GM23338 (cell line): ENCODE measurements around the gene CD4. TPM values are rescaled to one million over a fixed set of nuclear protein-coding genes. Genes with fewer than 3 reads are reported as not detected.

Experiments
- ATAC-seq: fragments of 200-7000 bp; cut with Tn5 transposase; 3 replicates; pipeline ENCODE4 v1.9.1; 2020
- DNase-seq: peaks from one replicate; pipeline ENCODE4 v3.0.0-alpha.2; 2015; ENCODE audit warnings: low spot score
- H2AFZ ChIP-seq: fragments of 200-600 bp; sonication (generic); 2 replicates; pipeline ENCODE4 v1.8.0; 2016; ENCODE audit warnings: antibody characterized with exemption, mild to moderate bottlenecking, moderate library complexity
- H3F3A ChIP-seq: fragments of 200-600 bp; sonication (generic); replicated peaks from 2 replicates; pipeline ENCODE4 v1.8.0; 2017; ENCODE audit warnings: antibody characterized with exemption, mixed run types, low read depth
- H3K27ac ChIP-seq: fragments of 200-600 bp; sonication (generic); 2 replicates; pipeline ENCODE4 v1.6.1; 2016; ENCODE audit warnings: low read depth
- H3K27me3 ChIP-seq: fragments of 200-600 bp; sonication (generic); 2 replicates; pipeline ENCODE4 v1.8.0; 2016; ENCODE audit warnings: mild to moderate bottlenecking, mixed run types, moderate library complexity; ENCODE audit not compliant: insufficient read depth
- H3K36me3 ChIP-seq: fragments of 200-600 bp; sonication (generic); 2 replicates; pipeline ENCODE4 v1.8.0; 2016; ENCODE audit warnings: mild to moderate bottlenecking; ENCODE audit not compliant: insufficient read depth
- H3K4me1 ChIP-seq: fragments of 200-600 bp; sonication (generic); 2 replicates; pipeline ENCODE4 v1.8.0; 2016; ENCODE audit warnings: mild to moderate bottlenecking, moderate library complexity; ENCODE audit not compliant: insufficient read depth
- H3K4me2 ChIP-seq: fragments of 200-600 bp; sonication (generic); 2 replicates; pipeline ENCODE4 v1.7.1; 2017; ENCODE audit warnings: mixed run types
- H3K4me3 ChIP-seq: fragments of 200-600 bp; sonication (generic); 2 replicates; pipeline ENCODE4 v1.6.1; 2016; ENCODE audit warnings: mixed run types
- H3K79me2 ChIP-seq: fragments of 200-600 bp; sonication (generic); replicated peaks from 2 replicates; pipeline ENCODE4 v1.8.0; 2017; ENCODE audit warnings: mild to moderate bottlenecking; ENCODE audit not compliant: insufficient read depth
- H3K9me2 ChIP-seq: fragments of 200-600 bp; sonication (generic); 2 replicates; pipeline ENCODE4 v1.8.0; 2017; ENCODE audit not compliant: insufficient read depth
- H4K20me1 ChIP-seq: fragments of 200-600 bp; sonication (generic); replicated peaks from 2 replicates; pipeline ENCODE4 v1.8.0; 2017; ENCODE audit warnings: mild to moderate bottlenecking; ENCODE audit not compliant: insufficient read depth
- H3K27ac Mint-ChIP-seq: 2 replicates; pipeline ENCODE4 v1.8.0; 2020; ENCODE audit warnings: inconsistent platforms, mild to moderate bottlenecking, moderate library complexity, mixed read lengths
- H3K27me3 Mint-ChIP-seq: 3 replicates; pipeline ENCODE4 v1.8.0; 2022; ENCODE audit warnings: low read depth, mild to moderate bottlenecking, moderate library complexity, mixed read lengths, inconsistent platforms; ENCODE audit not compliant: insufficient read depth, poor library complexity
- H3K36me3 Mint-ChIP-seq: 3 replicates; pipeline ENCODE4 v1.8.0; 2021; ENCODE audit warnings: low read depth, mild to moderate bottlenecking, inconsistent platforms, moderate library complexity, mixed read lengths
- H3K4me1 Mint-ChIP-seq: 3 replicates; pipeline ENCODE4 v1.8.0; 2020; ENCODE audit warnings: mild to moderate bottlenecking, inconsistent platforms, mixed read lengths
- H3K4me3 Mint-ChIP-seq: 3 replicates; pipeline ENCODE4 v1.8.0; 2021; ENCODE audit warnings: moderate library complexity, mild to moderate bottlenecking, inconsistent platforms, mixed read lengths
- H3K9me3 Mint-ChIP-seq: 3 replicates; pipeline ENCODE4 v1.8.0; 2020; ENCODE audit warnings: moderate library complexity, mild to moderate bottlenecking, inconsistent platforms, mixed read lengths
- CREB1 ChIP-seq: fragments of 250-450 bp; sonication (Bioruptor Pico); IDR thresholded peaks from 2 replicates; pipeline ENCODE4 v1.5.0; 2020; ENCODE audit warnings: low read depth, mild to moderate bottlenecking, moderate library complexity
- CTCF ChIP-seq, 2 experiments: fragments of 200-600 bp in 1 of 2; sonication (generic) in 1 of 2; conservative IDR thresholded peaks; 2 replicates each; pipeline versions ENCODE4 v1.5.1 to v1.6.1; 2016 to 2017; ENCODE audit warnings: antibody characterized with exemption in 2 of 2, low read depth in 2 of 2, mild to moderate bottlenecking in 2 of 2, moderate library complexity in 1 of 2
- ETS1 ChIP-seq: IDR thresholded peaks from 2 replicates; pipeline ENCODE4 v1.6.1; 2016; ENCODE audit warnings: antibody characterized with exemption
- EZH2 ChIP-seq: fragments of 200-600 bp; sonication (generic); IDR thresholded peaks from one replicate; pipeline ENCODE4 v1.8.0; 2017; ENCODE audit warnings: antibody characterized with exemption, mild to moderate bottlenecking, low read depth; ENCODE audit not compliant: unreplicated experiment
- EZH2phosphoT487 ChIP-seq: fragments of 200-600 bp; sonication (generic); IDR thresholded peaks from one replicate; pipeline ENCODE4 v1.8.1; 2018; ENCODE audit warnings: antibody characterized with exemption; ENCODE audit not compliant: unreplicated experiment
- JUNB ChIP-seq: IDR thresholded peaks from one replicate; pipeline ENCODE4 v1.6.1; 2016; ENCODE audit warnings: antibody characterized with exemption; ENCODE audit not compliant: unreplicated experiment
- NANOG ChIP-seq: IDR thresholded peaks from 2 replicates; pipeline ENCODE4 v1.6.1; 2016; ENCODE audit warnings: antibody characterized with exemption, borderline replicate concordance
- POLR2AphosphoS5 ChIP-seq: IDR thresholded peaks from 2 replicates; pipeline ENCODE4 v1.6.1; 2016; ENCODE audit warnings: antibody characterized with exemption, low read depth
- REST ChIP-seq: IDR thresholded peaks from one replicate; pipeline ENCODE4 v1.6.1; 2018; ENCODE audit warnings: antibody characterized with exemption; ENCODE audit not compliant: unreplicated experiment
- STAT1 ChIP-seq: IDR thresholded peaks from one replicate; pipeline ENCODE4 v1.6.1; 2016; ENCODE audit warnings: antibody characterized with exemption; ENCODE audit not compliant: unreplicated experiment
- ZNF114 ChIP-seq: fragments of 250-450 bp; sonication (Bioruptor Pico); IDR thresholded peaks from 2 replicates; pipeline ENCODE4 v1.5.0; 2020; ENCODE audit warnings: mild to moderate bottlenecking, moderate library complexity
- ZNF331 ChIP-seq: fragments of 250-450 bp; sonication (Bioruptor Pico); IDR thresholded peaks from 2 replicates; pipeline ENCODE4 v1.5.0; 2020; ENCODE audit warnings: low read depth, mild to moderate bottlenecking, moderate library complexity
- ZNF462 ChIP-seq: fragments of 250-450 bp; sonication (Bioruptor Pico); IDR thresholded peaks from 2 replicates; pipeline ENCODE4 v1.5.0; 2020; ENCODE audit warnings: mild to moderate bottlenecking, moderate library complexity
- polyA plus RNA-seq: library from polyadenylated mRNA; unstranded; fragments of >200 nt; fragmentation: Nextera tagmentation; extraction: Ambion mirVana; gene quantifications from 2 replicates; pipeline ENCODE4 v1.2.1, GENCODE V29; 2016
- total RNA-seq: library from RNA; depleted of rRNA; stranded (reverse); fragments of >200 nt; shearing (Covaris generic); gene quantifications from 2 replicates; pipeline ENCODE4 v1.2.3, GENCODE V29; 2014

Gene CD4
- total and polyA plus RNA-seq, 2 experiments from 2014 or later, result 1.5 to 2.0 TPM

GRCh38 chr12:6770094-6770493, 19.2 kb upstream of the CD4 start:
- ATAC-seq, result no peak
- H3K27me3 ChIP-seq, result peaks cover 49% of the 10 kb centered on the region
- H3K4me3 Mint-ChIP-seq, result no peak overlapping the region
- H3K4me1 Mint-ChIP-seq, result peaks cover 63% of the 10 kb centered on the region
- peaks cover 46% of the 10 kb centered on the region for H3K4me1 ChIP-seq
- H3K27ac Mint-ChIP-seq, result no peak overlapping the region
- H3K36me3 ChIP-seq, result no peaks in the 10 kb centered on the region
- no peak for TF ChIP-seq ZNF462 (CRISPR knock-in tag)
- no peak for TF ChIP-seq NANOG
- no peak for TF ChIP-seq CTCF (conservative IDR thresholded peaks at IDR 0.05; ENCODE audit: low read depth in 2 of 2)
- TF ChIP-seq JUNB, result no peak
- no peak for TF ChIP-seq EZH2phosphoT487
- TF ChIP-seq EZH2, result no peak
- no peak for TF ChIP-seq POLR2AphosphoS5
- no peak for TF ChIP-seq CREB1 (CRISPR knock-in tag)
- TF ChIP-seq ZNF331, result no peak
- TF ChIP-seq REST, result no peak
- TF ChIP-seq ETS1, result no peak
- no peak for TF ChIP-seq STAT1
- no peak for TF ChIP-seq ZNF114 (CRISPR knock-in tag)
- DNase-seq, result no peak
- no peak overlapping the region for H2AFZ ChIP-seq
- H3K9me3 Mint-ChIP-seq, result no peaks in the 10 kb centered on the region; the same call in 2 of the 3 replicates
- H3K9me2 ChIP-seq, result no peaks in the 10 kb centered on the region
- peaks cover 20% of the 10 kb centered on the region for H4K20me1 ChIP-seq
- H3K36me3 Mint-ChIP-seq, result peaks cover 22% of the 10 kb centered on the region
- peaks cover 20% of the 10 kb centered on the region for H3K79me2 ChIP-seq
- H3K4me3 ChIP-seq, result no peak overlapping the region
- peaks cover 44% of the 10 kb centered on the region for H3K27me3 Mint-ChIP-seq
- peaks cover 48% of the 10 kb centered on the region for H3F3A ChIP-seq
- no peak overlapping the region; the same call in 1 of the 2 replicates for H3K4me2 ChIP-seq
- no peak overlapping the region for H3K27ac ChIP-seq
